GM12878 (cell line): ENCODE data around the gene NRSN1. TPM values are rescaled to one million over a fixed set of nuclear protein-coding genes. Genes with fewer than 3 reads are reported as not detected.

Experiments
- ATAC-seq: fragments of 200-7000 bp; cut with Tn5 transposase; 3 replicates; pipeline ENCODE4 v1.9.1; 2020; ENCODE audit warnings: mild to moderate bottlenecking, moderate library complexity
- BruUV-seq: library from RNA; stranded (reverse); fragments of 400-500 nt; replicated peaks from 2 replicates; lab custom pipeline; 2021; lab: Mats Ljungman, UMichigan
- CTCF ChIA-PET: fragments of 300-600 bp; sonication (Branson Sonifier 250); formaldehyde crosslinking; extraction: SDS; loops from one replicate; lab custom pipeline; 2021; ENCODE audit warnings: inconsistent platforms; lab: Yijun Ruan, JAX
- POLR2A ChIA-PET: fragments of 350-600 bp; formaldehyde crosslinking; extraction: SDS; loops from one replicate; lab custom pipeline; 2021; ENCODE audit warnings: inconsistent platforms; lab: Charles Lee
- RAD21 ChIA-PET: fragments of 300-600 bp; sonication (Branson Sonifier 250); formaldehyde crosslinking; loops from one replicate; lab custom pipeline; 2023; ENCODE audit warnings: antibody characterized with exemption; ENCODE audit not compliant: unreplicated experiment; lab: Charles Lee
- SMC1A ChIA-PET: fragments of 300-600 bp; sonication (Branson Sonifier 250); formaldehyde crosslinking; loops from one replicate; lab custom pipeline; 2023; ENCODE audit not compliant: unreplicated experiment, uncharacterized antibody; lab: Charles Lee
- DNase-seq: peaks from one replicate; pipeline ENCODE4 v3.0.0-alpha.2; 2011; ENCODE audit warnings: low read depth, low spot score
- FAIRE-seq: peaks from 3 replicates; lab custom pipeline; 2011; peaks lifted over from hg19 to GRCh38; lab: Jason Lieb, UNC
- H2AFZ ChIP-seq: 2 replicates; pipeline ENCODE4 v1.6.0; 2011; ENCODE audit warnings: low read depth, low read length, control low read depth; ENCODE audit not compliant: control insufficient read depth
- H3K27ac ChIP-seq: 2 replicates; pipeline ENCODE4 v1.5.1; 2011; ENCODE audit warnings: control low read depth; ENCODE audit not compliant: control insufficient read depth, insufficient read depth
- H3K27me3 ChIP-seq, 2 experiments: replicated peaks in 1 of 2; 2 replicates each; pipeline versions ENCODE4 v1.6.0 to v1.6.1; 2011; ENCODE audit warnings: low read length in 1 of 2; ENCODE audit not compliant: control insufficient read depth in 2 of 2, insufficient read depth in 2 of 2
- H3K36me3 ChIP-seq, 2 experiments: 2 replicates each; pipeline ENCODE4 v1.5.1; 2011; ENCODE audit warnings: low read length in 1 of 2; ENCODE audit not compliant: control insufficient read depth in 2 of 2, insufficient read depth in 2 of 2
- H3K4me1 ChIP-seq: 2 replicates; pipeline ENCODE4 v1.6.1; 2011; ENCODE audit warnings: mild to moderate bottlenecking, low read length, moderate library complexity, mixed read lengths; ENCODE audit not compliant: control insufficient read depth, insufficient read depth
- H3K4me2 ChIP-seq: 2 replicates; pipeline ENCODE4 v1.6.0; 2011; ENCODE audit warnings: control low read depth; ENCODE audit not compliant: control insufficient read depth, insufficient read depth
- H3K4me3 ChIP-seq: fragments of 200-600 bp; sonication (generic); 2 replicates; pipeline ENCODE4 v1.5.1; 2016
- H3K79me2 ChIP-seq: 2 replicates; pipeline ENCODE4 v1.6.0; 2011; ENCODE audit warnings: low read length; ENCODE audit not compliant: control insufficient read depth, insufficient read depth
- H3K9ac ChIP-seq: 2 replicates; pipeline ENCODE4 v1.8.0; 2011; ENCODE audit warnings: low read length, control low read depth, mixed read lengths; ENCODE audit not compliant: control insufficient read depth, insufficient read depth
- H3K9me3 ChIP-seq: replicated peaks from 3 replicates; pipeline ENCODE4 v1.5.1; 2011; ENCODE audit warnings: mild to moderate bottlenecking, low read length; ENCODE audit not compliant: control insufficient read depth, insufficient read depth
- H4K20me1 ChIP-seq: 2 replicates; pipeline ENCODE4 v1.6.0; 2011; ENCODE audit not compliant: control insufficient read depth, insufficient read depth
- BRCA1 ChIP-seq: IDR thresholded peaks from 2 replicates; pipeline ENCODE4 v1.6.1; 2011; ENCODE audit warnings: low read depth, low read length, improper control_type of control experiment
- EED ChIP-seq: sonication (generic); IDR thresholded peaks from 2 replicates; pipeline ENCODE4 v1.6.1; 2016; ENCODE audit warnings: antibody characterized with exemption, low read depth
- FOXK2 ChIP-seq: fragments of 450-650 bp; IDR thresholded peaks from 2 replicates; pipeline ENCODE4 v1.6.1; 2017; ENCODE audit warnings: mild to moderate bottlenecking, moderate library complexity
- NFIC ChIP-seq: IDR thresholded peaks from 2 replicates; pipeline ENCODE4 v1.6.1; 2012; ENCODE audit warnings: low read depth, mild to moderate bottlenecking, inconsistent platforms, low read length, moderate library complexity
- NR2C2 ChIP-seq: IDR thresholded peaks from 2 replicates; pipeline ENCODE4 v1.6.1; 2011; ENCODE audit warnings: borderline replicate concordance, low read depth; ENCODE audit not compliant: control insufficient read depth, insufficient read length
- RB1 ChIP-seq: fragments of 450-650 bp; formaldehyde crosslinking; IDR thresholded peaks from 2 replicates; pipeline ENCODE4 v1.6.1; 2017; ENCODE audit warnings: mild to moderate bottlenecking, borderline replicate concordance
- SIX5 ChIP-seq: IDR thresholded peaks from 2 replicates; pipeline ENCODE4 v1.6.1; 2011; ENCODE audit warnings: mild to moderate bottlenecking, low read depth, low read length, moderate library complexity; ENCODE audit not compliant: severe bottlenecking
- SMC3 ChIP-seq: IDR thresholded peaks from 2 replicates; pipeline ENCODE4 v1.6.1; 2011; ENCODE audit warnings: low read length, improper control_type of control experiment, borderline replicate concordance
- ZNF274 ChIP-seq: IDR thresholded peaks from one replicate; pipeline ENCODE4 v1.8.0; 2011; ENCODE audit not compliant: insufficient read length, insufficient read depth
- WGBS: methylation state at CpG from one replicate; pipeline ENCODE4 v1.1.6; 2016; ENCODE audit warnings: low lambda C conversion rate; ENCODE audit not compliant: insufficient replicate concordance, insufficient coverage; ENCODE audit errors: missing lambda C conversion rate; 5-methylcytosine and 5-hydroxymethylcytosine counted together
- in situ Hi-C: fragments of 300-500 bp; cut with MboI; formaldehyde crosslinking; loops from 9 replicates; pipeline ENCODE4 v1.14.3; 2018; ENCODE audit warnings: mixed read lengths
- intact Hi-C: fragments of 100-400 bp; cut with micrococcal nuclease; formaldehyde crosslinking; loops from one replicate; pipeline ENCODE4 v1.14.2; 2022; ENCODE audit not compliant: unreplicated experiment
- polyA plus RNA-seq, 11 experiments: library from polyadenylated mRNA; depleted of rRNA in 4 of 11; unstranded in 6 of 11; stranded (reverse) in 5 of 11; fragments of >200 nt; fragmentation: Nextera tagmentation in 4 of 11; fragmentation: Illumina TruSeq in 1 of 11; extraction: Ambion mirVana in 4 of 11; extraction: Trizol in 1 of 11; gene quantifications; 1 replicate in 1 of 11; 2 replicates in 10 of 11; pipeline versions ENCODE4 v1.2.1 to v1.2.3, GENCODE V29; 2011 to 2016; ENCODE audit warnings: inconsistent platforms in 2 of 11, missing spikeins in 2 of 11, low read depth in 1 of 11
- total RNA-seq, 4 experiments: library from RNA; depleted of rRNA in 3 of 4; stranded (reverse); fragments of >200 nt in 3 of 4; fragmentation: Illumina TruSeq in 1 of 4; extraction: Trizol in 1 of 4; gene quantifications; 2 replicates each; pipeline versions ENCODE4 v1.2.1 to v1.2.3, GENCODE V29; 2013 to 2021
- TF ChIP-seq, protein P1 (sequence below): fragments of 150-350 bp; IDR thresholded peaks from 2 replicates; pipeline ENCODE4 v1.6.1; 2016; ENCODE audit warnings: low read depth, low read length
- TF ChIP-seq, protein P2 (sequence below): IDR thresholded peaks from 2 replicates; pipeline ENCODE4 v1.6.1; 2012; ENCODE audit warnings: mild to moderate bottlenecking, low read depth, low read length

Gene NRSN1
- total and polyA plus RNA-seq, 10 of the 15 experiments (the other 5 are each of a cell fraction or from before 2014, with no cell fraction given), result not detected

DNA sequence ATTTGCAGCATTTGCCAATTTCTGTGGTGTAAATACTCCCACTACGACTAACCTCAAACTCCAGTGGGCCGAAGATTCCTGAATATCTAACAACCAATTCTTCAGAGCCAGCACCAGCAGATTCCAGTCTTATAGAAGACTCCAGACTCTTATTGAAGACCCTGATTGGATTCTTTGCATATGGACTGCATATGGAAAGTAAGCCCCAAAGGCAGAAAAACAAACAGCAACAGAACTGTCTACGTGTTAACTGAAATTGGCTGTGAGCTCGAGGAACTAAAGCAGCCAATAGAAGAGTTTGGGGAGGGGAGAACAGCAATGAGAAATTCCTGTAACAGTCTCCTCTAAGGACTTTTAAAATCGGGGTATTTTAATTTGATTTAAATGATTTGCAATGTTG is 19.7 kb upstream of the NRSN1 start (continued):
- TF ChIP-seq SMC3 (no peak), RB1 (no peak), SIX5 (no peak), ZNF274 (no peak), FOXK2 (no peak), NR2C2 (no peak)
- TF ChIP-seq, protein P1, sequence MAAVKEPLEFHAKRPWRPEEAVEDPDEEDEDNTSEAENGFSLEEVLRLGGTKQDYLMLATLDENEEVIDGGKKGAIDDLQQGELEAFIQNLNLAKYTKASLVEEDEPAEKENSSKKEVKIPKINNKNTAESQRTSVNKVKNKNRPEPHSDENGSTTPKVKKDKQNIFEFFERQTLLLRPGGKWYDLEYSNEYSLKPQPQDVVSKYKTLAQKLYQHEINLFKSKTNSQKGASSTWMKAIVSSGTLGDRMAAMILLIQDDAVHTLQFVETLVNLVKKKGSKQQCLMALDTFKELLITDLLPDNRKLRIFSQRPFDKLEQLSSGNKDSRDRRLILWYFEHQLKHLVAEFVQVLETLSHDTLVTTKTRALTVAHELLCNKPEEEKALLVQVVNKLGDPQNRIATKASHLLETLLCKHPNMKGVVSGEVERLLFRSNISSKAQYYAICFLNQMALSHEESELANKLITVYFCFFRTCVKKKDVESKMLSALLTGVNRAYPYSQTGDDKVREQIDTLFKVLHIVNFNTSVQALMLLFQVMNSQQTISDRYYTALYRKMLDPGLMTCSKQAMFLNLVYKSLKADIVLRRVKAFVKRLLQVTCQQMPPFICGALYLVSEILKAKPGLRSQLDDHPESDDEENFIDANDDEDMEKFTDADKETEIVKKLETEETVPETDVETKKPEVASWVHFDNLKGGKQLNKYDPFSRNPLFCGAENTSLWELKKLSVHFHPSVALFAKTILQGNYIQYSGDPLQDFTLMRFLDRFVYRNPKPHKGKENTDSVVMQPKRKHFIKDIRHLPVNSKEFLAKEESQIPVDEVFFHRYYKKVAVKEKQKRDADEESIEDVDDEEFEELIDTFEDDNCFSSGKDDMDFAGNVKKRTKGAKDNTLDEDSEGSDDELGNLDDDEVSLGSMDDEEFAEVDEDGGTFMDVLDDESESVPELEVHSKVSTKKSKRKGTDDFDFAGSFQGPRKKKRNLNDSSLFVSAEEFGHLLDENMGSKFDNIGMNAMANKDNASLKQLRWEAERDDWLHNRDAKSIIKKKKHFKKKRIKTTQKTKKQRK, result no peak

DNA sequence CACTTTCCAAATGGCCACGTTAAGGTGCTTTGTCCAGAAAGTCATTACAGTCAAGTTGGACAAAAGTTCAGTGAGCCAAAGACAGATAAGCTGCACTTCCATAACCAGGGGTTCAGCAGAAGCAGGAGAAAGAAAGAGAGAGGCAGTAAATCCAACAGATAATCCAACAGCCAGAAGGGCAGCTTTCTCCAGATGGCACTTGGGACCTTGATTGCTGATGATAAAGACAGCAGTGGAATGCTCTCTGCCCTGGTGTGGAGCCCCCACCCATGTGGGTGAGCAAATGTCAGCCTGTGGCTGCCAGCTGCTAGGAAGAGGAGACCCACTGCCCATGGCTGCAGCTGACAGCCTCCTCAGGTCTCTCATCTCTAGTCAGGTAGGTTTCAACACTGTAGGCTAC is 18.7 kb upstream of the NRSN1 start:
- Histone ChIP-seq H2AFZ (no peak overlapping the region), H4K20me1 (no peaks in the 10 kb centered on the region), H3K27me3 (no peaks in the 10 kb centered on the region), H3K79me2 (no peaks in the 10 kb centered on the region), H3K9ac (no peak overlapping the region), H3K4me1 (no peaks in the 10 kb centered on the region), H3K9me3 (no peaks in the 10 kb centered on the region), H3K4me2 (no peak overlapping the region), H3K36me3 (no peaks in the 10 kb centered on the region), H3K27ac (no peak overlapping the region), H3K4me3 (no peak overlapping the region)
- WGBS, result 0% methylated on average over 1 of the region's 1 CpG
- DNase-seq, result no peak
- BruUV-seq, result no TSS peak
- SMC1A ChIA-PET, result no interaction called here
- POLR2A ChIA-PET, result no interaction called here
- RAD21 ChIA-PET, result no interaction called here
- ATAC-seq, result no peak
- intact Hi-C loops, result no loop called here
- in situ Hi-C loops, result no loop called here
- TF ChIP-seq BRCA1 (no peak), NFIC (no peak), EED (no peak)
- TF ChIP-seq, protein P2, sequence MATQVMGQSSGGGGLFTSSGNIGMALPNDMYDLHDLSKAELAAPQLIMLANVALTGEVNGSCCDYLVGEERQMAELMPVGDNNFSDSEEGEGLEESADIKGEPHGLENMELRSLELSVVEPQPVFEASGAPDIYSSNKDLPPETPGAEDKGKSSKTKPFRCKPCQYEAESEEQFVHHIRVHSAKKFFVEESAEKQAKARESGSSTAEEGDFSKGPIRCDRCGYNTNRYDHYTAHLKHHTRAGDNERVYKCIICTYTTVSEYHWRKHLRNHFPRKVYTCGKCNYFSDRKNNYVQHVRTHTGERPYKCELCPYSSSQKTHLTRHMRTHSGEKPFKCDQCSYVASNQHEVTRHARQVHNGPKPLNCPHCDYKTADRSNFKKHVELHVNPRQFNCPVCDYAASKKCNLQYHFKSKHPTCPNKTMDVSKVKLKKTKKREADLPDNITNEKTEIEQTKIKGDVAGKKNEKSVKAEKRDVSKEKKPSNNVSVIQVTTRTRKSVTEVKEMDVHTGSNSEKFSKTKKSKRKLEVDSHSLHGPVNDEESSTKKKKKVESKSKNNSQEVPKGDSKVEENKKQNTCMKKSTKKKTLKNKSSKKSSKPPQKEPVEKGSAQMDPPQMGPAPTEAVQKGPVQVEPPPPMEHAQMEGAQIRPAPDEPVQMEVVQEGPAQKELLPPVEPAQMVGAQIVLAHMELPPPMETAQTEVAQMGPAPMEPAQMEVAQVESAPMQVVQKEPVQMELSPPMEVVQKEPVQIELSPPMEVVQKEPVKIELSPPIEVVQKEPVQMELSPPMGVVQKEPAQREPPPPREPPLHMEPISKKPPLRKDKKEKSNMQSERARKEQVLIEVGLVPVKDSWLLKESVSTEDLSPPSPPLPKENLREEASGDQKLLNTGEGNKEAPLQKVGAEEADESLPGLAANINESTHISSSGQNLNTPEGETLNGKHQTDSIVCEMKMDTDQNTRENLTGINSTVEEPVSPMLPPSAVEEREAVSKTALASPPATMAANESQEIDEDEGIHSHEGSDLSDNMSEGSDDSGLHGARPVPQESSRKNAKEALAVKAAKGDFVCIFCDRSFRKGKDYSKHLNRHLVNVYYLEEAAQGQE, result no peak
- CTCF ChIA-PET, result no interaction called here
- no peak for FAIRE-seq
